GM12891 (cell line): ENCODE measurements around the gene CGB2.

Source experiments
- PAX5 ChIP-seq: IDR thresholded peaks from 2 replicates; pipeline ENCODE4 v1.6.1; 2011; ENCODE audit warnings: low read length, moderate library complexity, mild to moderate bottlenecking; ENCODE audit not compliant: insufficient read depth, severe bottlenecking
- POLR2A ChIP-seq: IDR thresholded peaks from 2 replicates; pipeline ENCODE4 v1.6.1; 2011; ENCODE audit warnings: low read depth, low read length, control low read depth
- POLR2AphosphoS5 ChIP-seq: IDR thresholded peaks from 2 replicates; pipeline ENCODE4 v1.6.1; 2011; ENCODE audit warnings: low read depth, low read length, control low read depth
- SPI1 ChIP-seq: IDR thresholded peaks from 2 replicates; pipeline ENCODE4 v1.6.1; 2011; ENCODE audit warnings: low read depth, low read length, control low read depth
- TAF1 ChIP-seq: IDR thresholded peaks from 2 replicates; pipeline ENCODE4 v1.6.1; 2011; ENCODE audit warnings: low read depth, low read length, control low read depth

- TF ChIP-seq POLR2A = no peak
- TF ChIP-seq POLR2AphosphoS5 = no peak
- TF ChIP-seq TAF1 = no peak
- TF ChIP-seq SPI1 = no peak
- no peak for TF ChIP-seq PAX5
Measured at GRCh38 chr19:49064768-49065611, 33.3 kb downstream of the CGB2 start, which contains the start of gene NTF4.
